HG02884 (cell line): ENCODE data around the gene ITPR2.
"Not testable (repeated sequence)": the region's sequence is repeated elsewhere in the genome, so short reads cannot be mapped to it uniquely, and the experiment has no call there.

ENCODE experiments used
- ATAC-seq: cut with Tn5 transposase; IDR thresholded peaks from one replicate; pipeline ENCODE4 v1.9.1; 2021; ENCODE audit warnings: mild to moderate bottlenecking, moderate library complexity; ENCODE audit not compliant: unreplicated experiment

Gene ITPR2

GRCh38 chr12:26636710-26637328 is 196.2 kb downstream of the ITPR2 start:
- no peak for ATAC-seq

GRCh38 chr12:26633591-26634210 is 199.3 kb downstream of the ITPR2 start:
- ATAC-seq, result no peak

GRCh38 chr12:26632756-26633155 is 200.2 kb downstream of the ITPR2 start:
- no peak for ATAC-seq

- no peak for ATAC-seq
These were observed 201.1 kb downstream of the ITPR2 start for GRCh38 chr12:26631846-26632245.

GRCh38 chr12:26630546-26631027 is 202.4 kb downstream of the ITPR2 start:
- ATAC-seq, result no peak

GRCh38 chr12:26629864-26630263 is 203.1 kb downstream of the ITPR2 start:
- no peak for ATAC-seq

- no peak for ATAC-seq
These were observed 204.8 kb downstream of the ITPR2 start for GRCh38 chr12:26628234-26628633.

GRCh38 chr12:26627335-26627734 is 205.7 kb downstream of the ITPR2 start:
- no peak for ATAC-seq

- no peak for ATAC-seq
These were observed 209.9 kb downstream of the ITPR2 start for GRCh38 chr12:26623136-26623535.

GRCh38 chr12:26622601-26623000 is 210.4 kb downstream of the ITPR2 start:
- no peak for ATAC-seq

- ATAC-seq, result no peak
These were observed 211.1 kb downstream of the ITPR2 start for GRCh38 chr12:26621932-26622331.

- ATAC-seq, result no peak
These were observed 212.1 kb downstream of the ITPR2 start for GRCh38 chr12:26620907-26621306.

- no peak for ATAC-seq
These were observed 215.5 kb downstream of the ITPR2 start for GRCh38 chr12:26617513-26617912.

GRCh38 chr12:26614011-26614616 is 218.9 kb downstream of the ITPR2 start:
- ATAC-seq, result no peak

- no peak for ATAC-seq
These were observed 220.8 kb downstream of the ITPR2 start for GRCh38 chr12:26612203-26612602.

GRCh38 chr12:26611598-26611997 is 221.4 kb downstream of the ITPR2 start:
- no peak for ATAC-seq

GRCh38 chr12:26610774-26611173 is 222.2 kb downstream of the ITPR2 start:
- no peak for ATAC-seq

GRCh38 chr12:26609986-26610385 is 223.0 kb downstream of the ITPR2 start:
- ATAC-seq, result no peak

- ATAC-seq, result no peak
These were observed 224.3 kb downstream of the ITPR2 start for GRCh38 chr12:26608706-26609105.

GRCh38 chr12:26608273-26608672 is 224.7 kb downstream of the ITPR2 start:
- no peak for ATAC-seq

GRCh38 chr12:26606911-26607310 is 226.1 kb downstream of the ITPR2 start:
- ATAC-seq, result no peak

GRCh38 chr12:26604813-26605212 is 228.2 kb downstream of the ITPR2 start:
- not testable (repeated sequence) for ATAC-seq
